Tibial nerve (tissue), 4 donors: ENCODE measurements around the gene ANO1. TPM values are rescaled to one million over a fixed set of nuclear protein-coding genes. Genes with fewer than 3 reads are reported as not detected.

Experiments used
- DNase-seq, 2 donors: peaks; one replicate each; pipeline ENCODE4 v3.0.0-alpha.2; 2019; ENCODE audit warnings: low spot score in 2 of 2
- H3K27ac ChIP-seq, 4 donors: fragments of 200-600 bp; sonication (generic) in 3 of 4; one replicate each; pipeline ENCODE4 v1.5.1; 2017 to 2019; ENCODE audit warnings: mild to moderate bottlenecking in 1 of 4
- H3K27me3 ChIP-seq, 2 donors: fragments of 200-600 bp; sonication (generic) in 1 of 2; one replicate each; pipeline versions ENCODE4 v1.5.1 to v1.6.0; 2017 to 2019
- H3K36me3 ChIP-seq, 3 donors: fragments of 200-600 bp; sonication (generic); one replicate each; pipeline ENCODE4 v1.5.1; 2018 to 2019
- H3K4me1 ChIP-seq, 4 donors: fragments of 200-600 bp; sonication (generic) in 3 of 4; one replicate each; pipeline ENCODE4 v1.5.1; 2017 to 2019
- H3K4me3 ChIP-seq, 4 donors: fragments of 200-600 bp; sonication (generic) in 3 of 4; one replicate each; pipeline ENCODE4 v1.5.1; 2017 to 2019; ENCODE audit warnings: mild to moderate bottlenecking in 1 of 4, moderate library complexity in 1 of 4
- H3K9me3 ChIP-seq, 4 donors: fragments of 200-600 bp; sonication (generic) in 3 of 4; one replicate each; pipeline ENCODE4 v1.5.1; 2017 to 2019
- CTCF ChIP-seq, 5 experiments: fragments of 200-600 bp in 3 of 5; fragments of 450-650 bp in 2 of 5; sonication (generic) in 3 of 5; IDR thresholded peaks; one replicate each; pipeline ENCODE4 v1.5.1; 2016 to 2019; ENCODE audit warnings: antibody characterized with exemption in 5 of 5, mild to moderate bottlenecking in 3 of 5, moderate library complexity in 2 of 5
- EP300 ChIP-seq, 2 donors: sonication (generic); formaldehyde crosslinking; IDR thresholded peaks; one replicate each; pipeline ENCODE4 v1.6.1; 2017; ENCODE audit warnings: antibody characterized with exemption in 2 of 2, mild to moderate bottlenecking in 1 of 2
- POLR2A ChIP-seq, 2 donors: fragments of 450-650 bp; IDR thresholded peaks; one replicate each; pipeline ENCODE4 v1.6.1; 2017; ENCODE audit warnings: antibody characterized with exemption in 2 of 2, mild to moderate bottlenecking in 2 of 2, moderate library complexity in 2 of 2
- WGBS, 2 donors: methylation state at CpG; one replicate each; pipeline ENCODE4 v1.1.5; 2018; 5-methylcytosine and 5-hydroxymethylcytosine counted together
- total RNA-seq, 4 donors: library from RNA; depleted of rRNA; stranded (reverse); fragments of >200 nt; gene quantifications; one replicate each; pipeline ENCODE4 v1.1.0, GENCODE V29; 2016

The ANO1 gene
- total RNA-seq, 4 donors from 2014 or later, result 1.7 to 6.3 (median 4.1) TPM

GRCh38 chr11:70092959-70093715 is 15.0 kb downstream of the ANO1 start:
- no peak for DNase-seq
- Histone ChIP-seq H3K27me3 (no peaks in the 10 kb centered on the region), H3K4me1 (no peaks in the 10 kb centered on the region), H3K27ac (no peak overlapping the region), H3K36me3 (no peaks in the 10 kb centered on the region), H3K9me3 (peaks cover 0 to 4% (median 0%) of the 10 kb centered on the region in 4 donors), H3K4me3 (no peak overlapping the region)
- no peak for TF ChIP-seq POLR2A (IDR thresholded peaks at IDR 0.05)
- no peak for TF ChIP-seq CTCF (IDR thresholded peaks at IDR 0.05)
- 33 to 69% methylated on average over 4 to 8 of the region's 8 CpGs for WGBS, 2 donors

DNA sequence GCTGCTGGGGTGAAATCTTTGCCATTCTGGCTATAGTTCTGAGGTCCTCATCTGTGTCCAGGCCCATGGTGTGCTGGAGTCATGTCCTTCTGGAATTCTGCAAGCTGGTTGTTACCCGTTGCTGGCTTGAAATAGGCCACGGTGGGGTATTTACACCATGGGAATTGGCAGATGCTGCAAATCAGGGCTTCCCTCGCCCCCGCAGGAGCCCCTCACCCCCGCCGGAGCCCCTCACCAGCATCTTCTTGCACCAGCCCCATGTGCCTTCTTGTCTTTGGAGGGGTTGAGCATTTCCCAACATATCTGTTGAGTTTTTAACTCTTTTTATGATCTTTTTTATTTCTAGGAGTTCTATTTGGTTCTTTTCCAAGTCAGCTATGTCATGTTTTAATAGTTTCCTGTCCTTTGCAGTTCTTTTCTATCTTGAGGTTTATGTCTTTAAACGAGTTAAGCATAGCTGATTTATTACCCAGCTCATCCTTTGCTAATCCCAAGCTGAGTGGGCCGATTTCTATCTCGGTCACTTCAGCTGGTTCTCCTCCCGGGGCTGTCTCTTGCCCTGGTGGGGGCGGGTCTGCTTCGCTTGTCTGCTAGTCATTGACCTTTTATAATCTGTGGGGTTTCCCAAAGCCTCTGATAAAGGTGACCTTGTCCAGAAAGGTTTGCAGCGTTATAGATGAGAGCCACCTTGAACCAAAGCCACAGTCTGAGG is 17.6 kb downstream of the ANO1 start:
- peaks cover 0 to 4% (median 0%) of the 10 kb centered on the region in 4 donors for H3K9me3 ChIP-seq
- no peaks in the 10 kb centered on the region for H3K36me3 ChIP-seq
- TF ChIP-seq EP300 (IDR thresholded peaks at IDR 0.05), result no peak
- TF ChIP-seq CTCF (IDR thresholded peaks at IDR 0.05), result no peak
- no peak for TF ChIP-seq POLR2A (IDR thresholded peaks at IDR 0.05)
- no peak overlapping the region for H3K27ac ChIP-seq
- no peaks in the 10 kb centered on the region for H3K4me1 ChIP-seq
- no peaks in the 10 kb centered on the region for H3K27me3 ChIP-seq
- DNase-seq, result no peak
- H3K4me3 ChIP-seq, result no peak overlapping the region
- WGBS, 2 donors, result 63 to 78% methylated on average over 13 of the region's 13 CpGs

GRCh38 chr11:70097783-70098563 is 19.9 kb downstream of the ANO1 start:
- TF ChIP-seq POLR2A (IDR thresholded peaks at IDR 0.05) (no peak), CTCF (IDR thresholded peaks at IDR 0.05) (no peak), EP300 (IDR thresholded peaks at IDR 0.05) (no peak)
- DNase-seq, result no peak
- no peak overlapping the region for H3K27ac ChIP-seq

GRCh38 chr11:70098936-70099335 is 20.8 kb downstream of the ANO1 start:
- peaks cover 0 to 4% (median 0%) of the 10 kb centered on the region in 4 donors for H3K9me3 ChIP-seq
- 36 to 51% methylated on average over 11 of the region's 12 CpGs for WGBS, 2 donors
- H3K27ac ChIP-seq, result no peak overlapping the region

More at GRCh38 chr11:70097783-70098563, 19.9 kb downstream of the ANO1 start:
- H3K27me3 ChIP-seq, result no peaks in the 10 kb centered on the region
- no peaks in the 10 kb centered on the region for H3K36me3 ChIP-seq
- 57 to 75% methylated on average over 14 to 23 of the region's 23 CpGs for WGBS, 2 donors
- H3K9me3 ChIP-seq, result peaks cover 0 to 4% (median 0%) of the 10 kb centered on the region in 4 donors
- peaks cover 0 to 2% (median 0%) of the 10 kb centered on the region in 4 donors for H3K4me1 ChIP-seq
- no peak overlapping the region for H3K4me3 ChIP-seq

More at GRCh38 chr11:70098936-70099335, 20.8 kb downstream of the ANO1 start:
- DNase-seq, result no peak
- Histone ChIP-seq H3K36me3 (no peaks in the 10 kb centered on the region), H3K4me1 (peaks cover 0 to 11% (median 2%) of the 10 kb centered on the region in 4 donors), H3K4me3 (no peak overlapping the region), H3K27me3 (no peaks in the 10 kb centered on the region)
- TF ChIP-seq EP300 (IDR thresholded peaks at IDR 0.05), result no peak
- TF ChIP-seq POLR2A (IDR thresholded peaks at IDR 0.05), result no peak
- no peak for TF ChIP-seq CTCF (IDR thresholded peaks at IDR 0.05)
